Endothelial cell of umbilical vein (primary cell): ENCODE results near the gene OGDH. TPM values are rescaled to one million over a fixed set of nuclear protein-coding genes. Genes with fewer than 3 reads are reported as not detected.

Experiments
- BruUV-seq: library from RNA; stranded (reverse); fragments of 400-500 nt; replicated peaks from 2 replicates; lab custom pipeline; 2021; lab: Mats Ljungman, UMichigan
- CTCF ChIA-PET: fragments of 300-600, 350-600 bp; sonication (Branson Sonifier 250); formaldehyde crosslinking; loops from one replicate; lab custom pipeline; 2021; ENCODE audit warnings: antibody characterized with exemption, inconsistent platforms; lab: Charles Lee
- POLR2A ChIA-PET: fragments of 300-600, 350-600 bp; sonication (Branson Sonifier 250); formaldehyde crosslinking; loops from one replicate; lab custom pipeline; 2021; ENCODE audit warnings: antibody characterized with exemption, inconsistent platforms; lab: Charles Lee
- DNase-seq: peaks from one replicate; pipeline ENCODE4 v3.0.0-alpha.2; 2011; ENCODE audit warnings: low read depth, low spot score
- FAIRE-seq: peaks from 2 replicates; lab custom pipeline; 2011; peaks lifted over from hg19 to GRCh38; lab: Jason Lieb, UNC
- H2AFZ ChIP-seq: 2 replicates; pipeline ENCODE4 v1.6.0; 2012; ENCODE audit warnings: low read depth, low read length, control low read depth, inconsistent platforms
- H3K27ac ChIP-seq: 2 replicates; pipeline ENCODE4 v1.5.1; 2011; ENCODE audit warnings: low read depth, mild to moderate bottlenecking, control low read depth, low read length, moderate library complexity; ENCODE audit not compliant: insufficient read depth
- H3K27me3 ChIP-seq, 2 experiments: 2 replicates each; pipeline versions ENCODE4 v1.6.0 to v1.6.1; 2011; ENCODE audit warnings: low read length in 2 of 2, mixed read lengths in 1 of 2; ENCODE audit not compliant: control insufficient read depth in 2 of 2, insufficient read depth in 2 of 2
- H3K36me3 ChIP-seq, 2 experiments: 2 replicates in 1 of 2; 3 replicates in 1 of 2; pipeline ENCODE4 v1.5.1; 2011; ENCODE audit warnings: low read length in 2 of 2, mild to moderate bottlenecking in 1 of 2, moderate library complexity in 1 of 2; ENCODE audit not compliant: control insufficient read depth in 2 of 2, insufficient read depth in 2 of 2; ENCODE audit errors: extremely low read depth in 1 of 2
- H3K4me1 ChIP-seq: 3 replicates; pipeline ENCODE4 v1.5.1; 2011; ENCODE audit warnings: mild to moderate bottlenecking, low read length; ENCODE audit not compliant: control insufficient read depth, insufficient read depth; ENCODE audit errors: extremely low read depth
- H3K4me2 ChIP-seq: 2 replicates; pipeline ENCODE4 v1.6.1; 2011; ENCODE audit warnings: low read length, control low read depth, mixed read lengths; ENCODE audit not compliant: insufficient read depth
- H3K4me3 ChIP-seq, 3 experiments: fragments of 200-600 bp in 1 of 3; sonication (generic), shearing (Covaris generic) in 1 of 3; replicated peaks in 1 of 3; 2 replicates each; pipeline ENCODE4 v1.5.1; 2011 to 2016; ENCODE audit warnings: control low read depth in 3 of 3, low read length in 3 of 3, mild to moderate bottlenecking in 2 of 3, inconsistent platforms in 1 of 3, low read depth in 1 of 3, moderate library complexity in 1 of 3; ENCODE audit not compliant: insufficient read depth in 1 of 3
- H3K79me2 ChIP-seq: 2 replicates; pipeline ENCODE4 v1.6.0; 2012; ENCODE audit warnings: low read length, inconsistent platforms; ENCODE audit not compliant: control insufficient read depth, insufficient read depth
- H3K9ac ChIP-seq: replicated peaks from 2 replicates; pipeline ENCODE3; 2011; ENCODE audit warnings: low read length, control low read depth; ENCODE audit not compliant: insufficient read depth; ENCODE audit errors: extremely low read depth
- H3K9me1 ChIP-seq: replicated peaks from 3 replicates; pipeline ENCODE4 v1.6.0; 2011; ENCODE audit warnings: mild to moderate bottlenecking, low read length; ENCODE audit not compliant: control insufficient read depth, insufficient read depth; ENCODE audit errors: extremely low read depth
- H3K9me3 ChIP-seq: replicated peaks from 2 replicates; pipeline ENCODE4 v1.5.1; 2012; ENCODE audit warnings: low read length, inconsistent platforms; ENCODE audit not compliant: control insufficient read depth, insufficient read depth
- H4K20me1 ChIP-seq: replicated peaks from 2 replicates; pipeline ENCODE3; 2011; ENCODE audit warnings: mild to moderate bottlenecking, low read length; ENCODE audit not compliant: control insufficient read depth, insufficient read depth; ENCODE audit errors: extremely low read depth
- EZH2 ChIP-seq: IDR thresholded peaks from 2 replicates; pipeline ENCODE4 v1.6.1; 2012; ENCODE audit warnings: borderline replicate concordance, low read depth, mild to moderate bottlenecking, moderate library complexity, low read length, inconsistent platforms; ENCODE audit not compliant: severe bottlenecking
- FOS ChIP-seq: IDR thresholded peaks from 2 replicates; pipeline ENCODE4 v1.6.1; 2011; ENCODE audit warnings: mild to moderate bottlenecking, low read length, moderate library complexity, borderline replicate concordance; ENCODE audit not compliant: insufficient read depth
- GATA2 ChIP-seq: IDR thresholded peaks from 2 replicates; pipeline ENCODE4 v1.7.0; 2011; ENCODE audit warnings: low read depth, mild to moderate bottlenecking, moderate library complexity, mixed read lengths, low read length; ENCODE audit not compliant: insufficient read length, insufficient read depth
- JUN ChIP-seq: IDR thresholded peaks from 2 replicates; pipeline ENCODE4 v1.6.1; 2011; ENCODE audit warnings: borderline replicate concordance, low read depth; ENCODE audit not compliant: insufficient read length, insufficient read depth
- MYC ChIP-seq: IDR thresholded peaks from one replicate; pipeline ENCODE4 v1.6.1; 2011; ENCODE audit warnings: mild to moderate bottlenecking, low read depth, low read length
- POLR2A ChIP-seq: IDR thresholded peaks from 2 replicates; pipeline ENCODE4 v1.6.1; 2012; ENCODE audit warnings: low read depth, mild to moderate bottlenecking, control low read depth, low read length
- POLR2AphosphoS5 ChIP-seq: IDR thresholded peaks from 2 replicates; pipeline ENCODE4 v1.6.1; 2012; ENCODE audit warnings: low read depth, mild to moderate bottlenecking, control low read depth, low read length, moderate library complexity; ENCODE audit not compliant: insufficient read depth
- dilution Hi-C: fragments of 300-500 bp; cut with MboI; formaldehyde crosslinking; loops from one replicate; pipeline ENCODE4 v1.15.0; 2019; ENCODE audit warnings: low sequenced_read_pairs; ENCODE audit not compliant: extremely low pct_ligation_motif_present
- intact Hi-C: fragments of 100-400 bp; cut with micrococcal nuclease; formaldehyde crosslinking; loops from one replicate; pipeline ENCODE4 v1.10.0; 2022
- polyA plus RNA-seq, 4 experiments: library from polyadenylated mRNA; depleted of rRNA in 3 of 4; stranded (reverse) in 3 of 4; unstranded in 1 of 4; fragments of >200 nt; gene quantifications; 2 replicates each; pipeline versions ENCODE4 v1.2.1 to v1.2.3, GENCODE V29; 2011 to 2012; ENCODE audit warnings: missing spikeins in 1 of 4
- total RNA-seq: library from RNA; stranded (reverse); gene quantifications from 2 replicates; pipeline ENCODE4 v1.2.3, GENCODE V29; 2021
- TF ChIP-seq, protein P1 (sequence below), 2 donors: IDR thresholded peaks; 1 replicate in 1 of 2; 2 replicates in 1 of 2; pipeline ENCODE4 v1.5.1; 2011; ENCODE audit warnings: low read length in 2 of 2, mild to moderate bottlenecking in 2 of 2, moderate library complexity in 2 of 2, control low read depth in 1 of 2, inconsistent platforms in 1 of 2, low read depth in 1 of 2; ENCODE audit not compliant: insufficient read depth in 1 of 2; ENCODE audit errors: extremely low read depth in 1 of 2
- TF ChIP-seq, protein P2 (sequence below): IDR thresholded peaks from 2 replicates; pipeline ENCODE4 v1.6.1; 2011; ENCODE audit not compliant: insufficient read depth, insufficient read length

Gene OGDH
- total and polyA plus RNA-seq, 2 donors (not counting 3 experiments of a cell fraction or from before 2014, with no cell fraction given): 88.9 to 92.9 TPM

DNA sequence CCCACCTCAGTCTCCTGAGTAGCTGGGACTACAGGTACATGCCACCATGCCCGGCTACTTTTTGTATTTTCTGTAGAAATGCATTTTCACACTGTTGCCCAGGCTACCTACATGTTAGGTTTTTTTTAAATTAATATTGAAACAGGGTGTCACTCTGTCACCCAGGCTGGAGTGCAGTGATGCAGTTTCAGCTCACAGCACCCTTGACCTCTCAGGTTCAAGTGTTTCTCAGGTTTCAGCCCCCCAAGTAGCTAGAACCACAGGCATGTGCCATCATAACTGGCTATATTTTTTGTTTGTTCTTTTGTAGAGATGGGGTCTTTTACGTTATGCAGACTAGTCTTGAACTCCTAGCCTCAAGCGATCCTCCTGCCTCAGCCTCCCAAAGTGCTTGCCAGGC is 109.8 kb downstream of the OGDH start:
- Histone ChIP-seq H3K27ac (no peak overlapping the region), H3K9me3 (no peaks in the 10 kb centered on the region), H2AFZ (no peak overlapping the region), H3K4me3 (no peak overlapping the region), H3K79me2 (no peaks in the 10 kb centered on the region), H4K20me1 (no peaks in the 10 kb centered on the region), H3K27me3 (no peaks in the 10 kb centered on the region), H3K4me1 (no peaks in the 10 kb centered on the region), H3K36me3 (no peaks in the 10 kb centered on the region), H3K9me1 (no peaks in the 10 kb centered on the region), H3K4me2 (no peak overlapping the region), H3K9ac (no peak overlapping the region)
- DNase-seq: no peak
- POLR2A ChIA-PET: no interaction called here
- TF ChIP-seq POLR2AphosphoS5 (no peak), JUN (no peak), POLR2A (no peak), FOS (no peak), EZH2 (no peak), MYC (no peak)
- TF ChIP-seq, protein P1, sequence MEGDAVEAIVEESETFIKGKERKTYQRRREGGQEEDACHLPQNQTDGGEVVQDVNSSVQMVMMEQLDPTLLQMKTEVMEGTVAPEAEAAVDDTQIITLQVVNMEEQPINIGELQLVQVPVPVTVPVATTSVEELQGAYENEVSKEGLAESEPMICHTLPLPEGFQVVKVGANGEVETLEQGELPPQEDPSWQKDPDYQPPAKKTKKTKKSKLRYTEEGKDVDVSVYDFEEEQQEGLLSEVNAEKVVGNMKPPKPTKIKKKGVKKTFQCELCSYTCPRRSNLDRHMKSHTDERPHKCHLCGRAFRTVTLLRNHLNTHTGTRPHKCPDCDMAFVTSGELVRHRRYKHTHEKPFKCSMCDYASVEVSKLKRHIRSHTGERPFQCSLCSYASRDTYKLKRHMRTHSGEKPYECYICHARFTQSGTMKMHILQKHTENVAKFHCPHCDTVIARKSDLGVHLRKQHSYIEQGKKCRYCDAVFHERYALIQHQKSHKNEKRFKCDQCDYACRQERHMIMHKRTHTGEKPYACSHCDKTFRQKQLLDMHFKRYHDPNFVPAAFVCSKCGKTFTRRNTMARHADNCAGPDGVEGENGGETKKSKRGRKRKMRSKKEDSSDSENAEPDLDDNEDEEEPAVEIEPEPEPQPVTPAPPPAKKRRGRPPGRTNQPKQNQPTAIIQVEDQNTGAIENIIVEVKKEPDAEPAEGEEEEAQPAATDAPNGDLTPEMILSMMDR (IDR thresholded peaks at IDR 0.05; ENCODE audit: extremely low read depth in 1 of 2, insufficient read depth in 1 of 2, low read depth in 1 of 2, low read length in 2 of 2): no peak
- dilution Hi-C loops (no loop called here), intact Hi-C loops (no loop called here)
- no TSS peak for BruUV-seq
- CTCF ChIA-PET: interaction anchor here (1.0 kb wide), 1 partner anchor 17 kb away, joined by 3 read pairs; no protein-coding TSS in a partner anchor
- FAIRE-seq: no peak

DNA sequence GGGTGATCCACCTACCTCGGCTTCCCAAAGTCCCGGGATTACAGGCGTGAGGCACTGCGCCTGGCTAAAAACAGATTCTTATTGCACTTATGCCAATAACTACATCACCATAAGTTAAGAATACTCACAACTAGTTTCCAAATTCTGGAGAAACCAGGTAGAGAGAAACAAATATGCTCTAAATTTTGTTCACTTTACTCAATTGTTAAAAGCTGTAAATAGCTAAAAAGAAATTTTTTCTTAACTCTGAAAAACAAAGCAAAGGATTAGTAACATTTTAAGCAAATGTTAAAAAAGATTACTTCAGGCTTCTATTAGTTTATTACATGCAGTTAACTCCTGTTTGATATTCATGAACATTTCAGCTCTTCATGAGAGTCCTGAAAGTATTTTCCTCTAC is 113.9 kb downstream of the OGDH start:
- intact Hi-C loops (no loop called here), dilution Hi-C loops (no loop called here)
- Histone ChIP-seq H3K4me1 (no peaks in the 10 kb centered on the region), H3K36me3 (no peaks in the 10 kb centered on the region), H3K27me3 (no peaks in the 10 kb centered on the region), H2AFZ (no peak overlapping the region), H3K9me1 (no peaks in the 10 kb centered on the region), H3K4me2 (no peak overlapping the region), H3K9me3 (no peaks in the 10 kb centered on the region), H4K20me1 (no peaks in the 10 kb centered on the region), H3K4me3 (no peak overlapping the region), H3K27ac (no peak overlapping the region), H3K79me2 (no peaks in the 10 kb centered on the region), H3K9ac (no peak overlapping the region)
- FAIRE-seq (no peak), DNase-seq (no peak)
- CTCF ChIA-PET: no interaction called here
- POLR2A ChIA-PET: no interaction called here
- BruUV-seq: no TSS peak
- TF ChIP-seq, protein P1 (IDR thresholded peaks at IDR 0.05; ENCODE audit: extremely low read depth in 1 of 2, insufficient read depth in 1 of 2, low read depth in 1 of 2, low read length in 2 of 2): no peak
- TF ChIP-seq GATA2: no peak
- no peak for TF ChIP-seq FOS
- TF ChIP-seq POLR2AphosphoS5: no peak
- TF ChIP-seq, protein P2, sequence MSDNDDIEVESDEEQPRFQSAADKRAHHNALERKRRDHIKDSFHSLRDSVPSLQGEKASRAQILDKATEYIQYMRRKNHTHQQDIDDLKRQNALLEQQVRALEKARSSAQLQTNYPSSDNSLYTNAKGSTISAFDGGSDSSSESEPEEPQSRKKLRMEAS: no peak
- no peak for TF ChIP-seq POLR2A
- no peak for TF ChIP-seq MYC
- no peak for TF ChIP-seq EZH2
- TF ChIP-seq JUN: no peak
